GM11168 (cell line): ENCODE data around the gene CCDC91.
"Not testable (repeated sequence)": the region's sequence is repeated elsewhere in the genome, so short reads cannot be mapped to it uniquely, and the experiment has no call there.

Experiments
- in situ Hi-C: fragments of 300-500 bp; cut with MboI; formaldehyde crosslinking; loops from one replicate; pipeline ENCODE4 v1.12.0; 2022; ENCODE audit warnings: low sequenced_read_pairs; ENCODE audit not compliant: unreplicated experiment

Gene CCDC91

DNA sequence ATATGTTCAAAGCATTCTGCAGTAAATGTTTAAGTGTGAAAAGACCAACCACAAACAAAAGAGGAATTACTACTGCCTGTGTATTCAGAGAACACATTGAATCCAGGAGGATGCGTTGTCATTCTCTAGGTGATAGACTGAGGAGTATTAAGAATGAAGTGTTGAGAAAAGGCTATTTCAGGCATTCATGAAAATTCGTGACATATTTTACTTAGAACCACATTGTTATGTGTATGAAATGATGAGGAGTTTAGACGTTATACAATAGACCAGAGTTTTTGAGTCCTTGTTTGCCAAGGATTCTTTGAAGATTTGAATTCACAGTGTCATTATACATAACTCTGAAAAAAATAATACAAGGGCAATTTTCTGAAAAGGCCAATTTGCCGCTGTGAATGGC lies 251.8 kb downstream of the CCDC91 start:
- in situ Hi-C loops = no loop called here

DNA sequence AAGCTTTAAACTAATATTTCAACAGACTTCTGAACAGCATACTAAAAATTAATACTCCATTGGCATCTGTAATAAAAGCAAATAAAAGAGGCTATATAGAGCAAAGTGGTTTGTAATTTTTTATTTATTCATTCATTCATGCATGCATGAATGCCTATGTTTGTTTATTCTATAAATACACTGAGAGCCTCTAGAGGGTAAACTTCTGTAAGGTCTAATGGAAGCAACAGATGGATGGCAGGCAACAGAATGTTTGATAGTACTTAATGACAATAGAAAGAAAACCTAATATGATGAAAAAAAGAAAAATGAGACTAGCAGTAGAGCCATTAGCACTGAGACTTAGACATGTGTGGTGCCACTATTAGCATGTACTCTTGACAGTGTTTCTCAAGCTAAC lies 253.1 kb downstream of the CCDC91 start:
- in situ Hi-C loops = no loop called here

DNA sequence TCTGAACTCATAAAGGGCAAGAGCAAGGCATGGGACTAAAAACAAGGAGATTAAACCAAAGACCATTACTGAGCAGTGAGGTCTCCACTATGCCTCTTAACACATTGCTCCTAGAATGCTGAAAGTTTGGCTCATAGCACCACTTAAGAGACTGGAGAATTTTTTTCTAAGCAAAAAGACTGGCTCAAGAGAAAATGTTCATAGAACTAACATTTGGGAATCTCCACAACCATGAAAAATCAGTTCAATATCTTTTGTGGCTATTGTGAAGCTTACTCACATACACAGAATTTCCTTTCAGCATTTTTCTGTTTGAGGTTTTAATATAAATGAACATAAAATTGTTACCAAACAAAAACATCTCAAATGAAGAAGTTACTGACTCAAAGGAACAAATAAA lies 255.8 kb downstream of the CCDC91 start:
- in situ Hi-C loops = no loop called here

DNA sequence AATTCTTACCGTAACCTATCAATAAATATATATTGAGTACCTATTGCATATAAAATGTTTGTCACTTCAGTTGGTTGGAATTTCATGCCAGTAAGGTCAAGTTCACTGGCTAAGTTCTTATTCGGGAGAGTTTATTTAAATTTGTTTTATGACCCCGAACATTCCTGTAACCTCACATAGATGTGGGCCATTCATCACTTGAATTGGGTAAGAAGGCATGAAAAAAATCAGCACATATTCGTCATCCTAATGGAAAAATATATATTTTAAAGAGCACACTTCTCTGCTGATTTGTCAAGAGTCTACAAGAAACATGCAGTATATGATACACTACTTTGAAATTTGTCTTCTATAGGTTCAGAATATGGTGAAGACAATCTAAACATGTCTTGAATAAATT lies 263.4 kb downstream of the CCDC91 start:
- in situ Hi-C loops = no loop called here

DNA sequence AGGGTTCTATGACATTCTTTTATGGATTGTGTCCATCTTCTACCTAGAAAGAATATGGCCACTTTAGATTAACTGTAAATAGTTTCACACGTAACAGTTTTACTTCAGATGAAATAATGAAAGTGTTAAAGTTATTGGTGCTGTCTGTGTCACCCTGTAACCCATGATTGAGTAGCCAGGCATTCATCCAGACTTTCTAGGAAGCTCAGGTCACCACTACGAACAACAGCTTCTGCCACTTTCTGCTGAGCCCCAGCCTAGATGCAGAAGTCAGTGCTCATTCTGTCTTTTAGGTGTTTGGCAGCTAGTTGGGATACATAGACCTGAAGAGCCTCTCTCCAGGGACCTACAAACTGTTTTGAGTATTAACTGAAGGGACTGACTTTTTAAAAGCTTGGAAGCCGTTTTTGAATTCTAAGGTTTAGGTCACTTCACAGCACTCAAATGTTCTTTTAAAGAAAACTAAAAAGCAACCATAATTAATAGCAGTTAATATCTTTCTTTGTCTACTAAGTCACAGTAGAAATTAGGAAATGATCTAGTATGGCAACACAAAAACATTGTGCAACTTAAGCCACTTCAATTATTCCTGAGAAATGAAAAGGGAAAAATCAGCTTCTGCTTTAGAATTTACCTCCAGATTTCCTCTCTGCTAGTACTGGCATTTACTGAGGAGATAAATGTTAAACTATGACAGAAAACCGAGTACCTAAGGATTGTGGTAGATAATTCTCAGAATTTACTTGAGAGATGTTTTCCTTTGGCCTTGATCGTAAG lies 266.9 kb downstream of the CCDC91 start:
- in situ Hi-C loops = no loop called here

DNA sequence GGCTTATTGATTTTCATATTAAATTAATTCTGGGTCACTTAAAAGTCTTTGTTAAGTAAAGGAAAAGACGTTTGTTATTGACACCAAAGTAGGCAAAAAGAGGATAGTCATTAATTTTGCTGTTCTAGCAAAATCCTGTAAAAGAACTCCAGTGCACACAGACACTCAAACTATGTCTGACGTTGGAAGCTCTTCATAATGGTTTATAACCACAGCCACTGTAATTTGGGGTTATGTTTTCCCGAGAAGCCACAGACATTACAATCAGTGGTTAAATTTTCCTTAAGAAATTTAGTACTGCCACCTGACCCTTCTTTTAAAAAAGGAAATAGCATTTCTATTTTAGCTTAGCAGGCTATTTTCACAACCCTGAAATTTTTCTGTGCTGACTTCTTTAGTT lies 267.5 kb downstream of the CCDC91 start:
- in situ Hi-C loops = no loop called here

DNA sequence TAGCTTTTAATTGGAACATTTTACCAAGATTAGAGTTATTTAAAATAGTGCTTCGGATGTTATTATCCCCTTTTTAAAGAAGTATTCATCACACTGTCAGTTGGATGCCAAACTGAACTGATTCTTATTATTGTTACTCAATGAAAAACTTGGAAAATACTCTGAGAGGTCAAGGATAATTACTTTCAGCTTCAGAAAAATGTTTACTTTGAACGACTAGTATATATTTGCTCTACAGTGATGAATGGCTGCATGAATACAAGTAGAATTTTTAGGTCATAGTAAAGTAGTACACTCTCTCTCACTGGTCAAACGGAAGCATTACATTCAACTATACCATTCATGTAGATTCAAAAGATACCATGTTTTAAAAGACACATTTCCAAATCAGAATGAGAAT lies 269.2 kb downstream of the CCDC91 start:
- in situ Hi-C loops = no loop called here

DNA sequence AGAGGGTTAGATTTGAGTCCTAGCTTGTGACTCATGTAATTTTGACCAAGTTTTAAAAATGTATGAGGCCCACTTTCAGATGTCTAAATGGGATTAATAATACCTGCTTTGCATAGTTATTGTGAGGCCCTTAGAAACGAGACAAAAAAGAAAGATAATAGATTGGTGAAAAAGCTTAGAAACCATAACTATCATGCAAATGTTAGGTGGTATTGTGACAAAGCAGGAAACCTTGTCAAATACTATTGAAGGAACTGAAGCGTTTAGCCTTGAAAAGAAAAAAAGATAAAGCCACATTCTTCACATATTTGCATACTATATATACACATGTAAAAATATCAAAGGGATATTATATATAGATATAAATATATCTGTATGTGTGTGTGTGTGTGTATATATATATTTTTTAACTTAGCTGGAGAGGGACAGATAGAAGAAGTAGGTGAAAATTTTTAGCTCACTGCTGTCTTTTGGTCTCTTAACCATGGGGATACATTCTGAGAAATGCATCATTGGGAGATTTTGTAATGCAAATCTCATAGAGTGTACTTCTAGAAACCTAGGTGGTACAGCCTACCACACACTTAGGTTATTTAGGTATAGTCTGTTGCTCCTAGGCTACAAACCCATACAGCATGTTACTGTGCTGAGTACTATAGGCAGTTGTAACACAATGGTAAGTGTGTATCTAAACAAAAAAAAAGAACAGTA lies 270.3 kb downstream of the CCDC91 start:
- in situ Hi-C loops = no loop called here

DNA sequence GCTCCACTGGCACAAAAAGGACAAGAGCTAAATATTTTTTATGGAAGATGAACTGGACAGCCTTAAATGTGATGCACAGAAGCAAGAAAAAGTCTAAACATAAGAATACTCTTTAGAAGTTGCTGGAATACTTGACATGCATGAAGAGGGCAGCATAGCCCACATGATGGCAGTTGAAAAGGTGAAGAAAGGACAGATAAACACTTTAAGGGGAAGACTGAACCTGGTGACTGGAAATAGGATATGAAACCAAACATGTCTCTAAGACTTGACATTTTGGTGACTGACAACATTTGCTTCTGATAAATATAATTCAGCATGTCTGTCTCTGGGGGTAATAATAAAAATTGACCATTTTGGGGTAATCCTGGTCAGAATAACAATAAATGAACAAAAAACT lies 273.1 kb downstream of the CCDC91 start:
- in situ Hi-C loops = no loop called here

DNA sequence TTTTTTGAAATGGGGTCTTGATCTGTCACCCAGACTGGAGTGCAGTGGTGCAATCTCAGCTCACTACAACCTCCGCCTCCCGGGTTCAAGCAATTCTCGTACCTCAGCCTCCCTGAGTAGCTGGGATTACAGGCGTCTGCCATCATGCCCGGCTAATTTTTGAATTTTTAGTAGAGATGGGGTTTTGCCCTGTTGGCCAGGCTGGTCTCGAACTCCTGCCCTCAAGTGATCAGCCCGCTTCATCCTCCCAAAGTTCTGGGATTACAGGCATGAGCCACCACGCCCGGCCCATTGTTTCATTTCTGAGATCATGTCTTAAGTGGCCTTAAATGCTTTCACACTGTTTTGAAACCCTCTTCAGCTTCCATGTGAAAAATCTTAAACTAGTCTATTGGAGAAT lies 281.5 kb downstream of the CCDC91 start:
- in situ Hi-C loops = not testable (repeated sequence)

DNA sequence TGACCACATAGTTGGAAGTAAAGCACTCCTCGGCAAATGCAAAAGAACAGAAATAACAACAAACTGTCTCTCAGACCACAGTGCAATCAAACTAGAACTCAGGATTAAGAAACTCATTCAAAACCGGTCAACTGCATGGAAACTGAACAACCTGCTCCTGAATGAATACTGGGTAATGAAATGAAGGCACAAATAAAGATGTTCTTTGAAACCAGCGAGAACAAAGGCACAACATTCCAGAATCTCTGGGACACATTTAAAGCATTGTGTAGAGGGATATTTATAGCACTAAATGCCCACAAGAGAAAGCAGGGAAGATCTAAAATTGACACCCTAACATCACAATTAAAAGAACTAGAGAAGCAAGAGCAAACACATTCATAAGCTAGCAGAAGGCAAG lies 285.9 kb downstream of the CCDC91 start:
- in situ Hi-C loops = not testable (repeated sequence)

DNA sequence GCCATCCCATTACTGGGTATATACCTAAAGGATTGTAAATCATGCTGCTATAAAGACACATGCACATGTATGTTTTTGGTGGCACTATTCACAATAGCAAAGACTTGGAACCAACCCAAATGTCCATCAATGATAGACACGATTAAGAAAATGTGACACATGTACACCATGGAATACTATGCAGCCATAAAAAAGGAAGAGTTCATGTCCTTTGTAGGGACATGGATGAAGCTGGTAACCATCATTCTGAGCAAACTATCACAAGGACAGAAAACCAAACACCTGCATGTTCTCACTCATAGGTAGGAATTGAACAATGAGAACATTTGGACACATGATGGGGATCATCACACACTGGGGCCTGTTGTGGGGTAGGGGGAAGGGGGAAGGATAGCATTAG lies 288.8 kb downstream of the CCDC91 start:
- in situ Hi-C loops = not testable (repeated sequence)

DNA sequence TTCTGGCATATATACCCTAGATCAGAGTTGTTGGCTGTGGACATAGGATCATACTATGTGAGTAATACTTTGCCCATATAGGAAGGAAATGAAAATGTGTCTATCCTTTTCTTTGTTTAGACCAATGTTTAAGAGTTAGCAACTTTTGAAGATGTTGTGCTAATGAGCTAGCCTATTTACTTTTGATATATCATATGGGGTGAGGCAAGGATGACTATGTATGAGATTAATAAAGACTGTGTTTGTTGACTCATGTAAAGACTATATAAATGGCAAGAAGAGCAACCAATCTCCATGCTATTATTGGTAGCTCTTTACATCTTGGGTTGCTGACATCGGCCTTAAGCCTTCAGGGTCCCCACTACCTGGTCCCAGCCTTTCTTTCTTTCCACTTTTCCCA lies 289.4 kb downstream of the CCDC91 start:
- in situ Hi-C loops = no loop called here

DNA sequence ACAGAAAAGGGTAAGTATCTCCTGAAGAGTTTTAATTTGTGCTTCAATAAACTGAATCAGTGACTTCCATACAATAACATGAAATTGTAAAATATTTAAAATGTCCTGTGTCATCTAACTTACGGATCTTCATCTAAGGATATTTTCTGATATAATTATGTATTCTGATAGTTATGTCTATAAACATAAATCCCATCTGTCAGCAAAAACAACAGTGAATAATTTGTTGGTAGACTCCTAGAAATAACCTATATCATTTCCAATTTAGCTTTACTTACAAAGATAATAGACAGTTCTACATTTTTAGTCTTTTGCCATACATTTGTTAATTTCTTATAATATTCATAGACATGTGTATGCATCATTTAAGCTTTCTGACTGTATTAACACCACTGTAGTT lies 293.9 kb downstream of the CCDC91 start:
- in situ Hi-C loops = no loop called here

DNA sequence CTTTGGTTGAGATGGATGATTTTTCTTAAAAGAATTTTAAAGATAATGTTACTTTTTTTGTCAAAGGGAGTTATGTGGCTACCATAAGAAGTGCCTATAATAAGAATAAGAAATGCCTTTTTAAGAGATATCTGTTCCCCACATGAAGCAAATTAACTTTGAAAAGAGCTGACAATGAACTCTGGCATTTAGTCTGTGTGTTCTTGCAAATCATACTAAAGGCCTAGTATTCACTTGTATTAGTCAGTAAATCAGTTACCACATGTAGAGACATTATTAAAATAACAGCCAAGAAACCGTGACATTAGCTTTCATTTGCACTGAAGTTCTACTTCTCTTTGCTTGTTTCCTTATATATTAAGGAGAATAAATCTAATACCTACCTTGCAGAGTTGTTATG lies 296.3 kb downstream of the CCDC91 start:
- in situ Hi-C loops = no loop called here

DNA sequence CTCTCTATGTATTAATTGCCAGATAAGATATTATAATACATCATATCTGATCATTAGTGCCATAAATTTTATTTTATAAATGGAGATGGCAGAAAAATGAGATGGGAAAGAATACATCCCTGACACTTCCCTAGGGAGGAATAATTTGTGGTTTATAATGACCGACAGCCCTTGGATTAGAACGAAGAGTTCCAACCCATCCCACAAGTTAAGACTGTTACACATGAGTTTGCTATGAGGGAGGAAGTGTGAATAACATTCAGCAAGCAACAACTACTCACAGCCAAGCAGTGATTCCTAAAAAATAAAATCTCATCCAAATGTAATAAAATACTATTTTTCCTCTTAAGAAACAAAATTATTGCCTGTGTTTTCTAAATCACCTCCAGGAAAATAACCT lies 299.0 kb downstream of the CCDC91 start:
- in situ Hi-C loops = no loop called here

DNA sequence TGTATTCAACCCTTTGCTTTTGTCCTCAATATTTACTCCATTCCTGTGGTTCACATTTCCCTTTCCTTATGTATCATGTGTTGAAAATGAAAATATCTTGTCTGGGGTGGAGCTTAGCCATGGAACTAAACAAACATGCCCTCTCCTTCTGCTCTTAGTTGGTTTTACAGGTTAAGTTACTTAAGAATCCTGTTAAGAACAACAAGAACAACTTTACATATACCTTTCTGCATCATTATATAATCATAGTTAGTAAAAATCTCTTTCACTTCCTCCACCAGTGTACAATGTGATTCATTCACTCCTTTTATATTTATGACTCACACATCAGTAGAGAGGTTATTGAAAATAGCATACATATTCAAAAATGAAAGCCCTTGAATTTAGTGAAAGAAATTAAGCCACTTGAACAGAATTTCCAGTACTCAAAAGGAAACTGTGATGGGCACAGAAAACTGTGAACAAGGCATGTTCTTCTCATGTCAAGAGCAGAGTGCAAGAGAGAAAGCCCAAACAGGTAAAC lies 307.7 kb downstream of the CCDC91 start:
- in situ Hi-C loops = no loop called here

DNA sequence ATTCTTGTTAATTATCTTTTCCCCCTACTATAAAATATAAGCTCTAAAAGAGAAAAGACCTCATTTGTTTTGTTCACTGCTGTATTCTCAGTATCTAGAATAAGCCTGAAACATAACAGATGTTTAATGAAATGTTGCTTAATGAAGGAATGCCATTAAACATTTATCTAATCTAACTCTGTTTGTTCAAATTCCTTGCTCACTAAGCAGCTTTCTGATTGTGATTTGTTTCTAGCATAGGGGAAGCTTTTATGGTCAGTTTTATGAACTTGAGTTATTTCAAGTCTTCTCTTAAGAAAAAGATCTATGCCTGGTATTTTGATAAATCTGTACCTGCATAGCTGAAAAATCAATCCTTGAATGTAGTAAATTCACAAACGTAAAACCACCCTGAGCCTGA lies 308.6 kb downstream of the CCDC91 start:
- in situ Hi-C loops = no loop called here

DNA sequence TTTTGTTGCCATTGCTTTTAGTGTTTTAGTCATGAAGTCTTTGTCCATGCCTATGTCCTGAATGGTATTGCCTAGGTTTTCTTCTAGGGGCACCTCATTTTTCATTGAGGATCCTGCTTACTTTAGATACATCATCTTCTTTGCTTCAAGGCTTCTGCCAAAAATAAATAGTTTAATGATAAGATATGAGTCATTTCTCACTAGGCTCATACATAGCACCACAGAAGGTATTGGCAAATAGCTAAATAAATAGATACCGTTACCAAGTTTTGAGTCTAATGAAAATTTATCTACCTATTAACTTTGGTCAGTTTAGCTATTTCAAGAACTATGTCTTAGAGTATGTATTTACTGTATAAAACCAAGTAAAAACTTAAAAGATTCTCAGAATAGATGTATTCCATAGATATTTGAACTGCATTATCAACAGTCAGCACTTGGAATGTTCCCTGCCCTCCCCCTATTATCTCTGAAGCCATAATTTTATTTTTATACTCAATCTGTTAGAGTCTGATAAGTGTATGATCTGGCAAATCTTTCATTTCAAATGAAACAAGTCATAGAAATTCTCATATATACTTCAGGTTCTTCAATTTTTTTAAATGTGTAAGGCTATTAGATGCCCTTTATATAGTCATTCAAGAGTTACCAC lies 310.2 kb downstream of the CCDC91 start:
- in situ Hi-C loops = no loop called here

DNA sequence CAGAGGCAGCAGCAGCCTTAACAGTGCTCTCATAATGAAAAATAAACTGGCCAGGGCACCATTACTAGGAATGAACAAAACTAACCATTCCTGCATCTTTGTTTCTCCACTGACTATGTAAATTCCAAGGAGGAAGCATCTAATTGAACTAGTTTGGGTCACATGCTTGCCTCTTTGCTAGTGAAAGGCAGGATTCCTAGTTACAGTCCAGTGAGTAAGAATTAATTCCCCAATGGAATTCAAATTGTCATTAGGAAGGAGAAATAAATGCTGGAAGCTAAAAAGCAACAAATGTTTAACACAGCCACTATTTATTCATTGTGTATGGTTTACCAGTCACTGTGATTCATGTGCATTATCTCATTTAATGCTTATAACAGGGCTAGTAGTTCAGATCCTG lies 316.0 kb downstream of the CCDC91 start:
- in situ Hi-C loops = no loop called here

DNA sequence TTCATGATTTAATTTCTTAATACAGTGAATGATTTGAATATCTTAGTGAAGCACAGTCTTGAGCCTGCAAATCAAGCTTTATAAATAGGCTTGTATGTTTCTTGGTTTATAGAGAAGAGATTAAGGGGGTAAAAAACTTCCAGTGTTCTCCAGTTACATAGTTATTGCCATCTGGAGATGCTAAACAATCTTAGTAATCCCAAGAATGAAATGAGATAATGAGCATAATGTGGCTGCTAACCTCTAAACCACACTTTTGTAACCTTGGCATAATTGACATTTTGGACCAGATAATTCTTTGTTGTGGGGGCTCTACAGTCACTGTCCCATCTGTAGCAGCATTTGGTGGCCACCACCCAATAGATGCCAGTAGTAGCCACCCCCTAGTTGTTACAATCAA lies 316.8 kb downstream of the CCDC91 start:
- in situ Hi-C loops = no loop called here
